ENCODE data around the gene TRPM4. TPM values are rescaled to one million over a fixed set of nuclear protein-coding genes. Genes with fewer than 3 reads are reported as not detected.
A peak's percentile ranks its signal among the peaks of the same experiment; 100 is the strongest.
"Not testable (repeated sequence)": the region's sequence is repeated elsewhere in the genome, so short reads cannot be mapped to it uniquely, and the experiment has no call there.

Gene TRPM4
- total RNA-seq, 3 donors from 2014 or later, result 0.37 to 0.43 (median 0.38) TPM

DNA sequence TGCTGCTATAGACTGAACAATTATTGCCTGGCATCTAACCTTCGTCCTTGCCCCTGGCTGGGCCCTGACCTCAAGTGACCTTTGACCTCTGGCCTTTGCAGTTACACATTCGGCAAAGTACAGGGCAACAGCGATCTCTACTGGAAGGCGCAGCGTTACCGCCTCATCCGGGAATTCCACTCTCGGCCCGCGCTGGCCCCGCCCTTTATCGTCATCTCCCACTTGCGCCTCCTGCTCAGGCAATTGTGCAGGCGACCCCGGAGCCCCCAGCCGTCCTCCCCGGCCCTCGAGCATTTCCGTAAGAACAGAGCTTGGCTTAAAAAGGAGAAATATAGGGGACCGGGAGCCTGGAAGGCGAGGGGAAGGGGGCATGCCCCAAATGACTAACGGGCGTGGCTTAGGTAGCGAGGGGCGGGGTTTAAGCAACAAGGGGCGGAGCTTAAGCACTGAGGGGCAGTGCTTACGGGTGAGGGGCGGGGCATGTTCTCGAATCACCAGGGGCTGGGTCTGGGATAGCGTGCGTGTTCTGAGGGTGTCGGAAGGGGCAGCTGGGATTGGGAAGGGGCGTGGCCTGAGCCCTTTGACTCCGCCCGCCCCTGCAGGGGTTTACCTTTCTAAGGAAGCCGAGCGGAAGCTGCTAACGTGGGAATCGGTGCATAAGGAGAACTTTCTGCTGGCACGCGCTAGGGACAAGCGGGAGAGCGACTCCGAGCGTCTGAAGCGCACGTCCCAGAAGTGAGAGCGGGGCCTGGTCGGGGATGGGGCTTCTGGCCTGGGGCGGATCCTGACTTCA is 52.7 kb downstream of the TRPM4 start:
- peaks cover 10% of the 10 kb centered on the region for H3K27me3 Mint-ChIP-seq (ENCODE audit: low read depth)

DNA sequence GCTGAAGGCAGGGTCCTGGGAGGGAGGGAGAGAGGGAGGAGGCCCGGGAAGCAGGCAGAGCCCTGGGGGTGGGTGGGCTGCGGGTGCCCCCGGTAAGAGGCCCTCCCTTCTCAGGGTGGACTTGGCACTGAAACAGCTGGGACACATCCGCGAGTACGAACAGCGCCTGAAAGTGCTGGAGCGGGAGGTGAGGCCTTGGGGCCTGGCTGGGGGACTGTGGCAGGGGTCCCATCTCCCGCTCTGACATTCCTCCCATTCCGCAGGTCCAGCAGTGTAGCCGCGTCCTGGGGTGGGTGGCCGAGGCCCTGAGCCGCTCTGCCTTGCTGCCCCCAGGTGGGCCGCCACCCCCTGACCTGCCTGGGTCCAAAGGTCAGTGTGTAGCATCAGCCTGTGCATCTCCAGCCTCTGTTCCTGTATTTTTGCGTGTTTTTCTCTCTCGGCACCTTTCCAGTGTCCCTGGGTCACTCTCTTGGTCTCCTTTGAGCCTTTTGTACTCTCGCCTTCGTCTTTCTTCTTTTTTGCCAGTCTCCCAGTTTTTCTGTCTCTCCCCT is 53.4 kb downstream of the TRPM4 start:
- H3K4me3 Mint-ChIP-seq, result no peak overlapping the region

More for the DNA sequence above, 52.7 kb downstream of the TRPM4 start:
- Mint-ChIP-seq H3K4me3 (no peak overlapping the region), H3K4me1 (ENCODE audit: low read depth) (peaks cover 13% of the 10 kb centered on the region), H3K9me3 (no peaks in the 10 kb centered on the region), H3K36me3 (ENCODE audit: insufficient read depth) (no peaks in the 10 kb centered on the region)
- ATAC-seq, result peak; percentile 80 to 89
- peak; percentile 18 for DNase-seq

DNA sequence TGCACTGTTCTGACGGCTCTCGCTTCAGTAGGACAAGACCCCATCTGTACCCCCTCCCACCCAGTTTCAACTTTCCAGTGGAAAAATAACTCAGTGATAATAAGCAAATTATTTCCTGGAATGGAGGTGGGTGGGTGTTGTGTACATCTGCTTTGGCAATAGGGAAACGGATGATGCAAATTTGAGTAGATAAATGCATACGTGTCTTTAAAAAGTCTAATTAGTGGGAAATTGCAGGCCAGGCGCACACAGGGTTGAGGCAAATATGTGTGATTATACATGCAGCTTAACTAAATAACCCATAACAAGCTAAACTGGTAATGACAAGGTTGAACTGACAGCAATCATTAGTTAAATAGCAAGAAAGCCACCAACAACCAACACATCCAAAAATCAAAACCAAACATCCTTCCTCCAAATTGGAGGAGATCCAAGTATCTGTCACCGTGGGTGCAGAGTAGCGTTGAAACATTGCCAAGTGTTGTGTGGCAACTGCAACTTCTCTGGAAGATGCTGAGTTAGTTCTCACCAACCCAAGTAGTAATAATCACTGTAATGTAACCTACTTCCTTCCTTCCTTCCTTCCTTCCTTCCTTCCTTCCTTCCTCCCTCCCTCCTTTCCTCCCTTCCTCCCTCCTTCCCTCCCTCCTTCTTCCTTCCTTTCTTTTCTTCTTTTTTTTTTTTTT is 54.6 kb downstream of the TRPM4 start:
- no peak for ATAC-seq
- no peak overlapping the region for H3K4me3 Mint-ChIP-seq
- H3K9me3 Mint-ChIP-seq, result no peaks in the 10 kb centered on the region
- DNase-seq, result no peak
- H3K36me3 Mint-ChIP-seq (ENCODE audit: insufficient read depth), result no peaks in the 10 kb centered on the region
- H3K4me1 Mint-ChIP-seq (ENCODE audit: low read depth), result peaks cover 13% of the 10 kb centered on the region
- H3K27me3 Mint-ChIP-seq (ENCODE audit: low read depth), result peaks cover 3% of the 10 kb centered on the region

More for the DNA sequence above, 53.4 kb downstream of the TRPM4 start:
- Mint-ChIP-seq H3K27me3 (ENCODE audit: low read depth) (peaks cover 10% of the 10 kb centered on the region), H3K9me3 (no peaks in the 10 kb centered on the region), H3K4me1 (ENCODE audit: low read depth) (peaks cover 13% of the 10 kb centered on the region), H3K36me3 (ENCODE audit: insufficient read depth) (no peaks in the 10 kb centered on the region)
- DNase-seq (no peak), ATAC-seq (no peak)

DNA sequence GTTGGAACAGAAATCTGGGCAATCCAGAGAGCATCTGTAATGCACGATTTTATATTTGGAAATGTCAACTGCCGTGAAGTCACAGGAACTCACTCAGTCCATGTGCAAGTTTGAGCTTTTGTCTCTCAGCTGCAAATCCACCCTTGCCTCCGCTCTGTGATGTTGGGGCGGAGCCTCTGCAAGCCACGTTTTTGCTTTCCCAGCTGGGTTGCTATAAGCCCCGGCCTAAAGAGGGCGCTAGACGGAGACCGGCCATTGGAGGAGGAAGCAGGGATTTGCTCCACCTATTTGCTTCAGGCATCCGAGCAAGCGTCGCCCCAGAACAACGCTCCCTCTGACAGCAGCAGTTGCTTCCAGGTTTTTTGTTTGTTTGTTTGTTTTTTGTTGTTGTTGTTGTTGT is 56.2 kb downstream of the TRPM4 start:
- H3K9me3 Mint-ChIP-seq, result no peaks in the 10 kb centered on the region
- peaks cover 2% of the 10 kb centered on the region for H3K27me3 Mint-ChIP-seq (ENCODE audit: low read depth)
- ATAC-seq, result no peak
- no peaks in the 10 kb centered on the region for H3K36me3 Mint-ChIP-seq (ENCODE audit: insufficient read depth)
- DNase-seq, result no peak
- H3K4me1 Mint-ChIP-seq (ENCODE audit: low read depth), result peaks cover 8% of the 10 kb centered on the region
- H3K4me3 Mint-ChIP-seq, result no peak overlapping the region

DNA sequence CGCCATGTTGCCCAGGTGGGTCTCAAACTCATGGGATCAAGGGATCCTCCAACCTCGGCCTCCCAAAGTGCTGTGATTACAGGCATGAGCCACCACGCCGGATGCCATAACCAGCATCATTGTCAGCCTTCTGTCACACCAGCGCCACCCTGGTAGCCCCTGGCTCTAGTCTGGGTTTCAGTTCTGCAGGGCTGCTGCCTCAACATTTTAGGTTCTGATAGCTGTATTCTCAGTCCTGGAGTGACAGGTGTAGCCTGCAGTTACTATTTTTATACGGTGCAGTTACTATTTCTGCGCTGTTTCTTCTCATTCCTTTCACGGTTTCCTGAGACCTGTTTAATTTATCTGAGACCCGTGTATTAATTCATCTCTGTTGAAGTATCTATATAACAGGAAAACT is 57.1 kb downstream of the TRPM4 start:
- peaks cover 8% of the 10 kb centered on the region for H3K4me1 Mint-ChIP-seq (ENCODE audit: low read depth)
- no peak for DNase-seq
- peaks cover 2% of the 10 kb centered on the region for H3K27me3 Mint-ChIP-seq (ENCODE audit: low read depth)
- no peak overlapping the region for H3K4me3 Mint-ChIP-seq
- H3K36me3 Mint-ChIP-seq (ENCODE audit: insufficient read depth), result no peaks in the 10 kb centered on the region
- no peaks in the 10 kb centered on the region for H3K9me3 Mint-ChIP-seq
- no peak for ATAC-seq

DNA sequence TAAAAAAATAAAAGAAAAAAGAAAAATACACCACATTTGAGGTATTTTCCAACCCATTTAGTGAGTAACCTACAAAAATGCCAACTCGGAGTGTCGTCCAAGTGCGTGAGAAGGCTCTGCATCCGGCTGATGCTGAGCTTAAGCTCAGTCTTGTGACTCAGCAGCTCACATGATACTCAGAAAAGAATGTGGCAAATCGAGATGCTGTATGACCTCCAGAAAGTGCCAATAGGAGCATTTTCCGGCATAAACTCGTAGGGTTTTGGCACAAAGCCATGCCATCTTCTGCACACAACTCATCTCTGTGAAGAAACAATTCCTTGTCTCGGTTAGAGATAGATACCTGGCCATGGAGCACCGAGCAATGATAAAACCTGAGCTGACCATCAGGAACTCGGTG is 58.5 kb downstream of the TRPM4 start:
- ATAC-seq (no peak), DNase-seq (no peak)
- Mint-ChIP-seq H3K9me3 (no peaks in the 10 kb centered on the region), H3K36me3 (ENCODE audit: insufficient read depth) (no peaks in the 10 kb centered on the region), H3K4me1 (ENCODE audit: low read depth) (peaks cover 8% of the 10 kb centered on the region), H3K4me3 (no peak overlapping the region), H3K27me3 (ENCODE audit: low read depth) (peaks cover 2% of the 10 kb centered on the region)

DNA sequence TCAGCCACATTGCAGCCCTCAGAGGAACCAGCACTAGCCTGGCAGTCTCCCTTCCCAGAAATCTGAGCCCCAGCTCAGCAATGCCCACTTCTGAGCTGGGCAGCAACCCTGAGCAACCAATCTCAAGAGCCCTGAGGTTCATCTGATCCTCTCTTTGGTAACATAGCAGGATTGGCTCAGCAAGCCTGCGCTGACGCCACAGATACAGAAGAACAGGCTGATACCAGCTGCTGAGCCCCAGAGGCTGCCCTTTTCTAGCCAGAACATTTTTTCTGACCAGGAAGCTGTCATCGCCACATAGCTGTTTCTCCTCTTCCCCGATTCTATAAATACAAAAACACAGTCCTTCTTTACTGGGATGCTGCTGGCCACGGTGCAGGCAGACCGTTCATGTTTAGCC is 59.8 kb downstream of the TRPM4 start:
- ATAC-seq (no peak), DNase-seq (no peak)
- H3K27me3 Mint-ChIP-seq (ENCODE audit: low read depth), result no peaks in the 10 kb centered on the region
- H3K36me3 Mint-ChIP-seq (ENCODE audit: insufficient read depth), result no peaks in the 10 kb centered on the region
- H3K4me1 Mint-ChIP-seq (ENCODE audit: low read depth), result peaks cover 2% of the 10 kb centered on the region
- H3K4me3 Mint-ChIP-seq, result no peak overlapping the region
- H3K9me3 Mint-ChIP-seq, result no peaks in the 10 kb centered on the region

DNA sequence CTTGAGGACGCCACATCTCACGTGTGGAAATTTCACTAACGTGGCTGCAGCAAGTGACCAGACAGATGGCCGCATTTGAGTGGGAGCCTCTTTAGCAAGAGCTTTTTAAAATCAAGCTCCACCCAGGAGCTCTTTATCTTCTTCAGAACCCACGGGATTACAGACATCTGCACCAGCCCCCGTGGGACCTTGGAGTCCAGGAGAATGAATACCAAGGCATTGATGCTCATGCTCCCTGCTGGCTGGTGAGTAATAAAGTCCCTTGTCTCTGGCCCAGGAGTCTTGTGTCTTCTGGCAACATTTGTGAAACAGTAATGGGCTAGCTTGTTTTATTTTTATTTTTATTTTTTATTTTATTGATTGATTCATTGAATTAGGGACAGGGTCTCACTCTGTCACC is 64.4 kb downstream of the TRPM4 start:
- DNase-seq (no peak), ATAC-seq (no peak)
- Mint-ChIP-seq H3K9me3 (no peaks in the 10 kb centered on the region), H3K27me3 (ENCODE audit: low read depth) (peaks cover 4% of the 10 kb centered on the region), H3K4me1 (ENCODE audit: low read depth) (peaks cover 5% of the 10 kb centered on the region), H3K36me3 (ENCODE audit: insufficient read depth) (no peaks in the 10 kb centered on the region), H3K4me3 (no peak overlapping the region)

DNA sequence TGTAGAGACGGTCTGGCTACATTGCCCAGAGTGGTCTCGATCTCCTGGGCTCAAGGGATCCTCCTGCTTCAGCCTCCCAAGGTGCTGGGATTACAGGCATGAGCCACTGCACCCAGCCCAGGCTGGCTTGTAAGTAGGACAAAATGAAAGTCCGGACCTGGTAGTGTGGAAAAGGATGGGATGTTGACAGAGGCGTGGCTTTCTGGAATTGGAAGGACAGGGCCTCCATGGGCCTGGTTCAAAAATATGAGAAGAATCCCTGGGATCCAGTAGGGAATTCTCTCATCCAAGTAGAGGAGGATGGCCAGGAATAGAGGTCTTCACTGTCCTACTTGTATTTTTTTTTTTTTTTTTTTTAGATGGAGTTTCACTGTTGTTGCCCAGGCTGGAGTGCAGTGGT is 64.9 kb downstream of the TRPM4 start:
- Mint-ChIP-seq H3K4me1 (ENCODE audit: low read depth) (peaks cover 5% of the 10 kb centered on the region), H3K9me3 (no peaks in the 10 kb centered on the region), H3K4me3 (no peak overlapping the region), H3K27me3 (ENCODE audit: low read depth) (peaks cover 4% of the 10 kb centered on the region), H3K36me3 (ENCODE audit: insufficient read depth) (no peaks in the 10 kb centered on the region)
- no peak for ATAC-seq
- no peak for DNase-seq

DNA sequence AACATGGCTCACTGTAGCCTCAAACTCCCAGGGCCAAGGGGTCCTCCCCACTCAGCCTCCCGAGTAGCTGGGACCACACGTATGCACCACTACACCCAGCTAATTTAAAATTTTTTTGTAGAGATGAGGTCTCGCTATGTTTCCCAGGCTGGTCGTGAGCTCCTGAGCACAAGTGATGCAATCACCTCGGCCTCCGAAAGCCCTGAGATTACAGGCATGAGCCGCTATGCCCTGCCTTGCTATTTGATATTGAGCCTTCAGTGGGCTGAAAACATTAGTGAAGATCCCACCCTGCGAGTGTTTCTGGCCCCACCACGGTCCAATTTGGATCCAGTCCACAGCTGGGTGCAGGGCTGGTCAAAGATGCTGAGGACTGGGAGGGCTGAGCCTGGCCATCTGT is 65.9 kb downstream of the TRPM4 start:
- Mint-ChIP-seq H3K4me3 (no peak overlapping the region), H3K36me3 (ENCODE audit: insufficient read depth) (no peaks in the 10 kb centered on the region)

DNA sequence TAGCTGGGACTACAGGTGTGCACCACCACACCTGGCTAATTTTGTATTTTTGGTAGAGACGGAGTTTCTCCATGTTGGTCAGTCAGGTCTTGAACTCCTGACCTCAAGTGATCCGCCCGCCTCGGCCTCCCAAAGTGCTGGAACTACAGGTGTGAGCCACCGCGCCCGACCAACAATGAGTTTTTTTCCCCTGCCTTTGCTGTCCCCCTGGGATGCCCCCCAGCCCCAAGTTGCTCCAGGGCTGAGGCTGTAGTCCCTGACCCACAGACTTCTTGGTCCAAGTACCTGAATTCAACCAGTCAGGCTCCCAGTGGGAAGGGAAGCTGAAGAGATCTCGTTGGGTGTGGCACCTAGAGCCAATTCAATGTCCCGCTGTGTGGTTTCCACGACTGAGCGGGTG is 66.8 kb downstream of the TRPM4 start:
- not testable (repeated sequence) for H3K4me3 Mint-ChIP-seq; H3K36me3 Mint-ChIP-seq (ENCODE audit: insufficient read depth); ATAC-seq; H3K4me1 Mint-ChIP-seq (ENCODE audit: low read depth); H3K27me3 Mint-ChIP-seq (ENCODE audit: low read depth); H3K9me3 Mint-ChIP-seq; DNase-seq

More for the DNA sequence above, 65.9 kb downstream of the TRPM4 start:
- DNase-seq (no peak), ATAC-seq (no peak)
- H3K9me3 Mint-ChIP-seq, result no peaks in the 10 kb centered on the region
- peaks cover 4% of the 10 kb centered on the region for H3K27me3 Mint-ChIP-seq (ENCODE audit: low read depth)
- peaks cover 5% of the 10 kb centered on the region for H3K4me1 Mint-ChIP-seq (ENCODE audit: low read depth)

DNA sequence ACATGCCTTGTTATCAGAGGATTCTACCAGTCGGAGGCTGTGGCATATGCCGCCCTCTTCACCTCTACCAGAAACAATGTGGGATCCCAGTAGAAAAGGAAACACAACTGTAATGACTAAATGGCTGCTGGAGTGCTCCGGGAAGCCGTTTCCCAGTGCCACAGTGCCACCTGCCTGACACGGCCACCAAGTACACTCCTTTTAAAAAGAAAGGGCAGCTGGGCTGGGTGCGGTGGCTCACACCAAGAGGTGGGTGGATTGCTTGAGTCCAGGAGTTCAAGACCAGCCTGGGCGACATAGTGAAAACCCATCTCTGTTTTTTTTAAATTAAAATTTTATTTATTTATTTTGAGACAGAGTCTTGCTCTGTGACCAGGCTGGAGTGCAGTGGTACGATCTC is 67.3 kb downstream of the TRPM4 start:
- no peaks in the 10 kb centered on the region for H3K9me3 Mint-ChIP-seq
- peaks cover 4% of the 10 kb centered on the region for H3K27me3 Mint-ChIP-seq (ENCODE audit: low read depth)
- no peak for ATAC-seq
- no peak overlapping the region for H3K4me3 Mint-ChIP-seq
- H3K4me1 Mint-ChIP-seq (ENCODE audit: low read depth), result peaks cover 5% of the 10 kb centered on the region
- no peaks in the 10 kb centered on the region for H3K36me3 Mint-ChIP-seq (ENCODE audit: insufficient read depth)
- DNase-seq, result no peak

DNA sequence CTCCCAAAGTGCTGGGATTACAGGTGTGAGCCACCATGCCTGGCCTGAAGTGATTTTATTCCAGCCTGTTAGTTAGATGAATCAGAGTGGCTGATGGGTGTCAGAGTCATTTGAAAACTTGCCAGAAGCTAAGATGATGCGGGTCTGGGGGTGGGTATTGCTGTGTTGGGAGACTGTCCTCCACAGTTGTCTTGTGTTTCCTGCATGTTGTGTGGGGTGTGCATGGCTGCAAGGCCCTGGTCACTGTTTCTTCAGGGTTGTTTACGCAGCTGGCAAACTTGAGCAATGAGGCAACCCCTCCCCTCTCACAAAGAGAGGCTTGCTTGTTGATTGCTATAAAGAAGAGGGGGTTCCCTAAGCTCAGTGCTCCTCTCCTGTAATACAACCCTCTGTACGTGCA is 71.8 kb downstream of the TRPM4 start:
- no peaks in the 10 kb centered on the region for H3K9me3 Mint-ChIP-seq
- no peak overlapping the region for H3K4me3 Mint-ChIP-seq
- ATAC-seq, result no peak
- peaks cover 16% of the 10 kb centered on the region for H3K4me1 Mint-ChIP-seq (ENCODE audit: low read depth)
- peaks cover 2% of the 10 kb centered on the region for H3K27me3 Mint-ChIP-seq (ENCODE audit: low read depth)
- no peak for DNase-seq
- H3K36me3 Mint-ChIP-seq (ENCODE audit: insufficient read depth), result no peaks in the 10 kb centered on the region

DNA sequence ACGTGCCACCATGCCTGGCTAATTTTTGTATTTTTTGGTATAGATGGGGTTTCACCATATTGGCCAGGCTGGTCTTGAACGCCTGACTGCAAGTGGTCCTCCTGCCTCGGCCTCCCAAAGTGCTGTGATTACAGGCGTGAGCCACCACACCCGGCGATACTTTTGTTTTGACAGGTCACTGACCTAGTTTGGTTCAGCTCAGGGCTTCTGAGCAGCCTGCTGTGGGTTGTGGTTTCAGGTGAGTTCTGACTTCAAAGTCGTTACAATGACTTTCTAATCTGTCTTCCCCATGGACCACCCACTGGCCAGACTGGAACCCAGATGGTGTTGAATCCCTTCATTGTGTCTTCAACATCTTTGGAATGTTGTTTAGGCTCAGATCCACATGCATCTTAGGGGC is 73.8 kb downstream of the TRPM4 start:
- peaks cover 2% of the 10 kb centered on the region for H3K27me3 Mint-ChIP-seq (ENCODE audit: low read depth)
- ATAC-seq, result peak; percentile 46 to 73
- DNase-seq, result no peak
- H3K4me3 Mint-ChIP-seq, result no peak overlapping the region
- no peaks in the 10 kb centered on the region for H3K9me3 Mint-ChIP-seq
- H3K4me1 Mint-ChIP-seq (ENCODE audit: low read depth), result peaks cover 11% of the 10 kb centered on the region
- no peaks in the 10 kb centered on the region for H3K36me3 Mint-ChIP-seq (ENCODE audit: insufficient read depth)

DNA sequence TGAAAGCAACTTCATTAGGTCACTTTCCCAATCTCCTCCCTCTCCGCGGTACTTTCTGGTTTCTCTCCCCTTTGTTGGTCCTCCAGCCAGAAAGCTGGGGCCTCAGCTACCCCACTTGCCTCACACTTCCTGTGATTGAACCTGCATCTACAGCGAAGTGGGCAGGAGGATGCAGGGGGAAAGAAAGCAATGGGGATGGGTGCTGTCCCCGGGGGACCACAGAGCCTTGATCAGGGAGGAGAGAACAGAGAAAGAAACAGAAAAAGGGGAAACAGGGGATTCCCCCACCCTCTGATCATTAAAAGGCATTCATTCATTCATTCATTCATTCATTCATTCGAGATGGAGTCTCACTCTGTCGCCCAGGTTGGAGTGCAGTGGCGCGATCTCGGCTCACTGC is 74.2 kb downstream of the TRPM4 start:
- no peaks in the 10 kb centered on the region for H3K36me3 Mint-ChIP-seq (ENCODE audit: insufficient read depth)
- peaks cover 2% of the 10 kb centered on the region for H3K27me3 Mint-ChIP-seq (ENCODE audit: low read depth)
- DNase-seq, result no peak
- ATAC-seq, result peak; percentile 63 to 73
- H3K9me3 Mint-ChIP-seq, result no peaks in the 10 kb centered on the region
- peaks cover 11% of the 10 kb centered on the region for H3K4me1 Mint-ChIP-seq (ENCODE audit: low read depth)
- no peak overlapping the region for H3K4me3 Mint-ChIP-seq
